Endometrium (tissue), 2 donors: ENCODE measurements around the gene TSPAN14.

Source experiments
- FAIRE-seq: peaks from 2 replicates; lab custom pipeline; 2012; peaks lifted over from hg19 to GRCh38; lab: Jason Lieb, UNC
- donor health status: control.
- donor health status: control.

TSPAN14 gene

GRCh38 chr10:80454513-80455460 lies 677 bp downstream of the TSPAN14 start:
- no peak for FAIRE-seq

GRCh38 chr10:80455461-80456349 lies 1.6 kb downstream of the TSPAN14 start:
- FAIRE-seq: no peak

DNA sequence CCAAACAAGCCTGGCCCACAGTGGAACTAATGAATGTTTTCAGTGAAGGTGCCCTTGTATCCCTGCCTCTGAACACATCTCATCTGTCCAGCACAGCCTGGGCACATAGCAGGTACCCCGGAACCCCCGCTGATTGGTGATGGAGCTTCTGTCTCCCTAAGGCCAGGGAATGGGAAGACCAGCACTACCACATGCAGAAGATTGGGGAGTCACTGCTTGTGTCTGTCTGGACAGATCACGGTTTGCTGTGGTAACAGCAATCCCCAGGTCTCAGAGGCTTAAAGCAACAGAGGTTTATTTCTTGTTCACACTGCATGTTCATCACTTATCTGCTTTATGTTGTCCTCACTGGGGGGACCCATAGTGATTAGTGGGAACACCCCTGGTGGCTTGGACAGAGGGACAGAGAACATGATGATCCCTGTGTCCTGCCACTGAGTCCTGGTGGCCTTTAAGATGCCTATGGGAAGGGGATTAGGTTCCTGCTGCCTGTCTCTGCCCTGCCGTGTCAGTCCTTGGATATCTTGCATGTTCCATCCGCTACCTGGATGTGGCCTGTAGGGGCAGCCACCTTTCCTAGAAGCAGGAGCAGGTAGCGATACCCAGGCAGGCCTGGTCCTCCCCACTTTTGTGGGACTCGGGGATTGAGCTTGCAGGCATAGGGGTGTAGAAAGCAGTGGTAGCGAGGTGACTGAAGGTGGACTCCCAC lies 3.6 kb downstream of the TSPAN14 start:
- no peak for FAIRE-seq

DNA sequence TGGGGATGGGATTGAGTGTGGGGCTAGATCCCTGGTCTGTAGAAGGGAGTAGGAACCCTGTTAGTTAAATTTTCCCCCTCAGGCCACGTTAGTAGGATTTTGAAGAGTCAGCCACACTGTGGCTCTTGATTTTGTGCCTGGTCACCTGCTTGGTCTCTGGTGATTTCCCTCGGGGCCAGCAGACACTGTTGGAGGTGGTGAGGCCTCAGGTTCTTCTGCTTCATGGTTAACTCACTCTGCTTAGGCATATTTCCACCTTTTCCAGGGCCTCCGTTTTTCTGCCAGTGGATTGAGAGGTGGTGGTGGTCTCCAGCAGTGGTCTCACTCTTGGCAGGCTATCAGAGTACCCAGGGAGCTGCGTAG lies 4.1 kb downstream of the TSPAN14 start:
- no peak for FAIRE-seq

- no peak for FAIRE-seq
These were observed 4.5 kb downstream of the TSPAN14 start for GRCh38 chr10:80458638-80459037.

GRCh38 chr10:80459047-80459865 lies 5.1 kb downstream of the TSPAN14 start:
- no peak for FAIRE-seq

GRCh38 chr10:80460399-80461207 lies 6.5 kb downstream of the TSPAN14 start:
- no peak for FAIRE-seq

DNA sequence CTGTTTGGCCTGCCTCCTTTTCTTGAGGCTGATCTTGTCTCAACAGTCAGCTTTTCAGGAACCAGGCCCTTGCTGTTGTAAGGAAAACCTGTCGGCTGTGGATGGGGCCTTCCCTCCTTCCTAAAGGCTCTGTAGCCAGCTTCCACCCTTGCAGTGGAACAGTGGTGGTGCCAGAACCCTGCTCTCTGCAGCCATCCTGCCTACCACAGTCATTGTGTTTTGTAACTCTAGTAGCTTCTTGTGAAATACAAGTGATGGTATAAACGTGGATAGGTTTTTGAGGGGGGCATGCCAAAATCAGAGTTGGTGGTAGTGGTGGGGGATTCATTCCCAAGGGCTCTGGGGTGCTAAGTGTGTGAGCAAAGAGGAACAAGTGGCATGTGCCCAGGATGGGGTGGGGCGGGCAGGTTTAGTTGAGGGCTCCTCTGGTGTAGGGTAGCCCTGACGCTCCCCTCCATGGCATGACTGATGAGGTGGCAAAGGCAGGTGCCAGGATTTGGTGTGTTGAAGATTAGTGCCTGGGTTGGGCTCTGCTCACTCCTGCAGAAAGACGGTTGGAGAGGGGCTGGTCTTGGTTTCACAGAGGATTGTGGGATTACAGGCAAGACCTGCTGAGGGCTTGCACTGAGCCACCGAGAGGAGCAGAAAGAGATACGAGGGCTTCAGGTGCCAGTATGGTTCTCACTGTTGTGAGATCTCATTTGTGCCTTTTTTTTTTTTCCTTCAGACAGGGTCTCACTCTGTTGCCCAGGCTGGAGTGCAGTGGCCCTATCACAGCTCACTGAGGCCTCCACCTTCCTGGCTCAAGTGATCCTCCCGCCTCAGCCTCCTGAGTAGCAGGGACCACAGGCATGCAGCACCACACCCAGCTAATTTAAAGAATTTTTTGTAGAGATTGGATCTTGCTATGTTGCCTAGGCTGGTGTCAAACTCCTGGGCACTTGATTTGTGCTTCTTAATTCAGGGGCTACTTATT lies 7.4 kb downstream of the TSPAN14 start:
- no peak for FAIRE-seq

DNA sequence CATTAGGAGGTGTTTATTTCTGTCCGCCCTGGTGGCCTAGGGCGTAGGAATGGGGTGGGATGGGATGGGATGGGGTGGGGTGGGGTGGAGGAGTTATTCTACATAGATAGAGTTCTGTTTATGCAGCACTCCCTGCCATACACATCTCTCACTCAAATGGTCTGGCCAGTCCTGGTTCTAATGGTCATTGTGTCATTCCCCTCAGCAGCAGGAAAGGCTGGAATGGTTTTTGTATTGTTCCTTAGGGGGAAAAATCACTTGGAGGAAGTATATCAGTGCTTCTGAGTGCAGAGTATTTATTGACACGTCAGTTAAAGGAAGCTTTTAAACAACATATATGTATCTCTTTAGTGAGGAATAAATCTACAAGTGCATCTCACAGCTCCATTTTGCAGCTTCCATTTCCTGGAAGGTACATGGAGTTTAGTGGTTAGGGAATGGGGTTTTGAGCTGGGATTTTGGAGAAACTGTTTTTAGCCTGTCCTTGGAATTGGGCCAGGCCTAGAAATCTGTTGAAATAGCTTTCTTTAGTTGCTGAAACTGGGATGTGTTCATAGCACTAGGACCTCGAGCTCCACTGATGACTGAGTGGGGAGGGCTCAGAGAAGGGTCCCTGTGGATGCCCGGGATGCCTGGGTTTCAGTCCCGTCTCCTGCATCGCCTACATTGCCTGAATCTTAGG lies 8.3 kb downstream of the TSPAN14 start:
- FAIRE-seq: no peak

DNA sequence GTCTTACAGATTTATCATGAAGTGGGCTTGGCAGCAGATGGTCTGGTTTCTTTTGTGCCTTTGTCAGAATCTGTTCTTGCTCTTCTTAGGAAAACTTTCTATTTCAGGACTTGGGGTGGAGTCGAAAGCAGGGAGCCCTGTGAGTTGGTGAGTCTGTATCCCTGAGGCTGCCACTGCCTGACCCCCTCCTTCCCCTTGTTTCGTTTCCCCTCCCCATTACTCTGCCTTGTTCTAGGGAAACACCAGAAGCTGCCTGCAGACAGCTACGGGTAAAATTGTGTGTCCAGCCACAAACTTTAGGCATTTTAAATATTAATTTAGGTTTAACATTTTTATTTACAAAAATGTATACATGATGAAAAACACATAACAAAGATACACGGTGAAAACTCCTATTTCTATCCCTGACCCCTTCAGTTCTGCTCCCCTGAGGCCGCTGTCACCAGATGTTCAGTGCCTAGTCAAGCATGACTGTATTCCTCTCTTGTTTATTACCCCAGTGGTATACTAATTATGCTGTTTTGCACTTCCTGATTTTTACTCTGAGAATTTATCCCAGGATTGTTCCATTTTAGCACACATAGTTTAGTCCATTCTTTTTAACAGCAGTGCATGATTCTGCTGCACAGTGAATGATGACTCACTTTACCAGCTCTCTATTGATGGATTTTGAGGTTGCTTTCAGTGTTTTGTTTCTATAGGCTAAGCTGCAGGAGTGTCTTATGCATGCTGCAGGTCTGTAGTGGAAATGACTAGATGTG lies 9.1 kb downstream of the TSPAN14 start:
- no peak for FAIRE-seq

DNA sequence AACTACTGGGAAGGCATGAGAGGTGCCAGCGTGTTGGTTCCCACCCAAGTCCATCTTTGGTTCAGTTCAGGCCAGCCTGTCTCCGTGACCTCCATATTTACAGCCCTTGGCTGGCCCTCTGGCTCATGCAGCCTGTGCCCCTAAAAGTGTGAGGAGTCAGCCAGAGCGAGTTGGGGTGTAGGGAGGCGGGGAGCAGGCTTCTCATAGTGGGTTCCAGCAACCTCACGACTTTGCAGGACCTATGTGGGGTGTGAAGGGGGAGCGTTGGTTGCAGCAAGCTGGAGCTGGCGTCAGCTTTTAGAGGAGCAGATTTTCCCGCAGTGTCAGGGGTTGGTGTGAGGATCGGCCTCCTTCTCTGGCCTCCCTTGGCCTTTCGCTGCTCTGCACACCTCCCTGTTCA lies 9.8 kb downstream of the TSPAN14 start:
- FAIRE-seq: no peak

- no peak for FAIRE-seq
These were observed 10.7 kb downstream of the TSPAN14 start for GRCh38 chr10:80464557-80465450.

- FAIRE-seq: no peak
These were observed 11.3 kb downstream of the TSPAN14 start for GRCh38 chr10:80465451-80465835.

- FAIRE-seq: no peak
These were observed 11.9 kb downstream of the TSPAN14 start for GRCh38 chr10:80465839-80466590.

GRCh38 chr10:80466724-80467326 lies 12.7 kb downstream of the TSPAN14 start:
- no peak for FAIRE-seq

GRCh38 chr10:80468002-80468401 lies 13.9 kb downstream of the TSPAN14 start:
- FAIRE-seq: no peak
